Ishikawa (cell line): ENCODE measurements around the gene SMURF1.

Source experiments
- CEBPB ChIP-seq: IDR thresholded peaks from 2 replicates; pipeline ENCODE4 v1.6.1; 2012
- CREB1 ChIP-seq: IDR thresholded peaks from 2 replicates; pipeline ENCODE4 v1.6.1; 2012; ENCODE audit warnings: low read depth
- EGR1 ChIP-seq: IDR thresholded peaks from 2 replicates; pipeline ENCODE4 v1.6.1; 2012
- EP300 ChIP-seq: IDR thresholded peaks from 2 replicates; pipeline ENCODE4 v1.6.1; 2012; ENCODE audit warnings: borderline replicate concordance
- FOXM1 ChIP-seq: IDR thresholded peaks from 2 replicates; pipeline ENCODE4 v1.6.1; 2012; ENCODE audit warnings: low read depth, borderline replicate concordance
- NFIC ChIP-seq: IDR thresholded peaks from 2 replicates; pipeline ENCODE4 v1.6.1; 2012
- RAD21 ChIP-seq: IDR thresholded peaks from 2 replicates; pipeline ENCODE4 v1.6.1; 2012; ENCODE audit warnings: low read depth
- TAF1 ChIP-seq: IDR thresholded peaks from 2 replicates; pipeline ENCODE4 v1.6.1; 2012; ENCODE audit warnings: low read depth, mild to moderate bottlenecking
- TCF12 ChIP-seq: IDR thresholded peaks from 2 replicates; pipeline ENCODE4 v1.6.1; 2012; ENCODE audit warnings: low read depth
- TEAD4 ChIP-seq: IDR thresholded peaks from 2 replicates; pipeline ENCODE4 v1.6.1; 2012
- YY1 ChIP-seq: IDR thresholded peaks from 2 replicates; pipeline ENCODE4 v1.6.1; 2012; ENCODE audit warnings: low read depth
- ZBTB7A ChIP-seq: IDR thresholded peaks from 2 replicates; pipeline ENCODE4 v1.6.1; 2012; ENCODE audit warnings: low read depth
- TF ChIP-seq, protein P1 (sequence below): IDR thresholded peaks from 2 replicates; pipeline ENCODE4 v1.6.1; 2012
- TF ChIP-seq, protein P2 (sequence below): IDR thresholded peaks from 2 replicates; pipeline ENCODE4 v1.6.1; 2012; ENCODE audit warnings: low read depth, mild to moderate bottlenecking
- TF ChIP-seq, protein P3 (sequence below): IDR thresholded peaks from 2 replicates; pipeline ENCODE4 v1.6.1; 2012

Gene SMURF1

DNA sequence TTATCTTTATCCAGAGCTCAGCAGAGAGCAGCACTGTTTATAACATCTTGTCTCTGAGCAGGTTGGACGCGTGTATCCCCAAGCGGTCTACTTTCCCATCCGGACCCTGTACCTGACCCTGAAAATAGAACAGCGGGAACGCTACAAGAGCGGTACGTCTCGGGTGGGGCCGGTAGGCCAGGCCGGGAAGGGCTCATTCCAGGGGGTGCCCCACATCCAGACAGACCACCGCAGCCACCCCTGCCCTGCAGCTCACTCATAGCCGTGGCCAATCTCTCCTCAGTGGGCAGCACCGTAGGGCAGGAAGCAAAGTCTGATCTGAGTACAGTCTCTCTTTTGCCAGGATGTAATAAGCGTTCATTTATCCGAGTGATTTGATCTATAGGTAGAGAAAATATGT is 151.8 kb downstream of the SMURF1 start:
- TF ChIP-seq, protein P1, sequence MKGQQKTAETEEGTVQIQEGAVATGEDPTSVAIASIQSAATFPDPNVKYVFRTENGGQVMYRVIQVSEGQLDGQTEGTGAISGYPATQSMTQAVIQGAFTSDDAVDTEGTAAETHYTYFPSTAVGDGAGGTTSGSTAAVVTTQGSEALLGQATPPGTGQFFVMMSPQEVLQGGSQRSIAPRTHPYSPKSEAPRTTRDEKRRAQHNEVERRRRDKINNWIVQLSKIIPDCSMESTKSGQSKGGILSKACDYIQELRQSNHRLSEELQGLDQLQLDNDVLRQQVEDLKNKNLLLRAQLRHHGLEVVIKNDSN: no peak
- no peak for TF ChIP-seq EP300
- TF ChIP-seq, protein P2, sequence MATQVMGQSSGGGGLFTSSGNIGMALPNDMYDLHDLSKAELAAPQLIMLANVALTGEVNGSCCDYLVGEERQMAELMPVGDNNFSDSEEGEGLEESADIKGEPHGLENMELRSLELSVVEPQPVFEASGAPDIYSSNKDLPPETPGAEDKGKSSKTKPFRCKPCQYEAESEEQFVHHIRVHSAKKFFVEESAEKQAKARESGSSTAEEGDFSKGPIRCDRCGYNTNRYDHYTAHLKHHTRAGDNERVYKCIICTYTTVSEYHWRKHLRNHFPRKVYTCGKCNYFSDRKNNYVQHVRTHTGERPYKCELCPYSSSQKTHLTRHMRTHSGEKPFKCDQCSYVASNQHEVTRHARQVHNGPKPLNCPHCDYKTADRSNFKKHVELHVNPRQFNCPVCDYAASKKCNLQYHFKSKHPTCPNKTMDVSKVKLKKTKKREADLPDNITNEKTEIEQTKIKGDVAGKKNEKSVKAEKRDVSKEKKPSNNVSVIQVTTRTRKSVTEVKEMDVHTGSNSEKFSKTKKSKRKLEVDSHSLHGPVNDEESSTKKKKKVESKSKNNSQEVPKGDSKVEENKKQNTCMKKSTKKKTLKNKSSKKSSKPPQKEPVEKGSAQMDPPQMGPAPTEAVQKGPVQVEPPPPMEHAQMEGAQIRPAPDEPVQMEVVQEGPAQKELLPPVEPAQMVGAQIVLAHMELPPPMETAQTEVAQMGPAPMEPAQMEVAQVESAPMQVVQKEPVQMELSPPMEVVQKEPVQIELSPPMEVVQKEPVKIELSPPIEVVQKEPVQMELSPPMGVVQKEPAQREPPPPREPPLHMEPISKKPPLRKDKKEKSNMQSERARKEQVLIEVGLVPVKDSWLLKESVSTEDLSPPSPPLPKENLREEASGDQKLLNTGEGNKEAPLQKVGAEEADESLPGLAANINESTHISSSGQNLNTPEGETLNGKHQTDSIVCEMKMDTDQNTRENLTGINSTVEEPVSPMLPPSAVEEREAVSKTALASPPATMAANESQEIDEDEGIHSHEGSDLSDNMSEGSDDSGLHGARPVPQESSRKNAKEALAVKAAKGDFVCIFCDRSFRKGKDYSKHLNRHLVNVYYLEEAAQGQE: no peak
- no peak for TF ChIP-seq NFIC
- no peak for TF ChIP-seq CREB1
- TF ChIP-seq YY1: no peak

DNA sequence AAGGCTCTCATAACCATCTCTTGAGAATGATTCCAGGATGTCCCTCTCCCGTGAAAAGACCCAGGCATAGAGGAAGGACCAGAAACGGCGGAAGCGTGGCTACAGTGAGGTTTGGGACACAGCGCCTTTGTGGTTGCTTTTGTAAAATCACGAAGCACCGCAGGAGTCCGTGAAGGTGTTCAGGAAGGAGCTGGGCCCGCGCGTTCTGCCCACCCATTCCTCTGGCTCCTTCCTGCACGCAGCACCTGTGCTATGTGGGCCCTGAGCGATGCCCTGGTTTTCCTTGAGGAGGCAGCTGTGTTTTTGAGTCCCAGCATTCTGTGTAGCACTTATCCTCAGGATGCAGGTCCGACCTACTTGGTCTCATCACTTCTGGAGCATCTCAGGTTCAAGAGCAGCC is 152.8 kb downstream of the SMURF1 start:
- TF ChIP-seq TCF12: no peak
- TF ChIP-seq, protein P1: no peak
- no peak for TF ChIP-seq TEAD4
- TF ChIP-seq YY1: no peak
- TF ChIP-seq TAF1: no peak
- TF ChIP-seq CREB1: no peak
- no peak for TF ChIP-seq RAD21
- no peak for TF ChIP-seq CEBPB
- TF ChIP-seq ZBTB7A: no peak
- TF ChIP-seq, protein P3, sequence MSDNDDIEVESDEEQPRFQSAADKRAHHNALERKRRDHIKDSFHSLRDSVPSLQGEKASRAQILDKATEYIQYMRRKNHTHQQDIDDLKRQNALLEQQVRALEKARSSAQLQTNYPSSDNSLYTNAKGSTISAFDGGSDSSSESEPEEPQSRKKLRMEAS: no peak
- TF ChIP-seq, protein P2: no peak
- no peak for TF ChIP-seq EGR1

DNA sequence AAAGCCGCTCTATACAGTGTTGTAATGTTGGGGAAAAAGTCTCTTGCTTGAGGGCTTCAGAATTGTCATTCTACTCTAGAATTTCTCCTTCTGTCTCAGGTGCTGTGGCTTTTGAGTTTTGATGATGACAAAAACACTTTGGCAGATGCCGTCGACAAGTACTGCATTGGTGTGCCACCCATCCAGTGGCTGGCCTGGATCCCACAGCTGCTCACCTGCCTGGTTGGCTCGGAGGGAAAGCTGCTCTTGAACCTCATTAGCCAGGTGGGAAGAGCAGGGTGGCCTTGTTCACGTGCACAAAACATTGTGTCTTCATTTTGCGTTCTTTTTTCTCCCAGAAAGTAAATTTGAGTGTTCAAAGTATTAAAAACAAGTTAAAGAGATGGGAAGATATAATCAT is 153.6 kb downstream of the SMURF1 start:
- TF ChIP-seq NFIC: no peak
- TF ChIP-seq, protein P3: no peak
- TF ChIP-seq EGR1: no peak
- TF ChIP-seq TAF1: no peak
- TF ChIP-seq, protein P2: no peak
- TF ChIP-seq RAD21: no peak
- TF ChIP-seq CREB1: no peak
- TF ChIP-seq ZBTB7A: no peak
- TF ChIP-seq TEAD4: no peak
- TF ChIP-seq, protein P1: no peak
- TF ChIP-seq TCF12: no peak
- no peak for TF ChIP-seq EP300
- TF ChIP-seq CEBPB: no peak

DNA sequence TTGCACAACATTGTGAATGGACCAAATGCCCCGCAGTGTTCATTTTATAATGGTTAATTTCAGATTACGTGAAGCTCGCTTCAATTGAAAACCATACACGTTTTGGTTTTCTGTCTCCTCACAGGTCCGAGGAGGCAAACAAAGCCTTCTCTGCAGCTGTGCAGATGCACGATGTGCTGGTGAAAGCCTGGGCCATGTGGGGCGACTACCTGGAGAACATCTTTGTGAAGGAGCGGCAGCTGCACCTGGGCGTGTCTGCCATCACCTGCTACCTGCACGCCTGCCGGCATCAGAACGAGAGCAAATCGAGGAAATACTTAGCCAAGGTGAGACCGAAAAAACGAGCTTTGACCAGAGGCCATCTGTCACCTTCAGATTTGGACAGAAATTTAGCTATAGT is 155.3 kb downstream of the SMURF1 start:
- TF ChIP-seq, protein P2: no peak
- TF ChIP-seq CEBPB (no peak), TCF12 (no peak), ZBTB7A (no peak), TEAD4 (no peak), CREB1 (no peak), RAD21 (no peak), EGR1 (no peak), EP300 (no peak), TAF1 (no peak), YY1 (no peak), FOXM1 (no peak), NFIC (no peak)
- TF ChIP-seq, protein P1: no peak
- TF ChIP-seq, protein P3: no peak
